Esophagus squamous epithelium (tissue), 4 donors: Measurements from ENCODE around the gene FIGLA.

ENCODE experiments used
- CTCF ChIP-seq, 6 experiments: fragments of 450-650 bp in 4 of 6; fragments of 200-600 bp in 2 of 6; sonication (generic) in 2 of 6; IDR thresholded peaks; one replicate each; pipeline ENCODE4 v1.5.1; 2016 to 2019; ENCODE audit warnings: antibody characterized with exemption in 6 of 6, mild to moderate bottlenecking in 4 of 6, moderate library complexity in 4 of 6
- POLR2A ChIP-seq, 4 donors: fragments of 450-650 bp; IDR thresholded peaks; one replicate each; pipeline ENCODE4 v1.6.1; 2017; ENCODE audit warnings: antibody characterized with exemption in 4 of 4, mild to moderate bottlenecking in 4 of 4, moderate library complexity in 3 of 4

DNA sequence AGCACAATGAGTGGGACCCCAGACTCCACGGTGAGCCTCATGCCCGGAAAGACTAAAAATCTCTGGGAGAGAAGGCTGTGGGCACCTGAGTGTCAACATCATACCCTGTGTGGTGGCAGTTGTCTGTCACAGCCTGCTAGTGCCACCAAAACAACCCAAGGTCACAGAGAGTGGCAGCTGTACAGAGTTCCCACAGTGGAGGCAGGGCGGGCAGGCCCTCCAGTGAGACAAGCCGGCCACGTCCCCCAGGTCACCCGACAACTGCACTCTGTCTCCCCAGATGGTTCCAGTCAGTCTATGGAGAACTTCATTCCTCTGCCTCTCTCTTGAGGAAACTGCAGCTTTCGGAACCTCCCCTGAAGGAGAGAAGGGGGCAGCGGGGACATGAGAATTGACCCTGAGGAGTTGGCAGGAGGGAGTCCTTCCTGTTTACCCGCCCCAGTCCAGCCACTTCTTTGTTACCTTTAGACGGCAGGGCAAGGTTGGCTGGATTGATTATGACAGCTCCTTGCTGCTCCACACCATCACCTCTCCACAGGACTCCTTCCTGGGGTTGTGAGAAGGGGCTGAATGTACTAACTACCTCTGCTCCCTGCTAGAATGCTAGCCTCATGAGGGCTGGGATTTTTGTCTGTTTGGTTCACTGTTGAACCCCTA, 11.3 kb upstream of the FIGLA start:
- TF ChIP-seq POLR2A (IDR thresholded peaks at IDR 0.05) (no peak), CTCF (IDR thresholded peaks at IDR 0.05) (no peak)
